Suprapubic skin (tissue), 4 donors: Measurements from ENCODE around the gene SNAPC4.

Experiments used
- CTCF ChIP-seq, 2 donors: fragments of 200-600 bp in 1 of 2; fragments of 450-650 bp in 1 of 2; sonication (generic) in 1 of 2; IDR thresholded peaks; one replicate each; pipeline ENCODE4 v1.5.1; 2016 to 2019; ENCODE audit warnings: antibody characterized with exemption in 2 of 2, mild to moderate bottlenecking in 1 of 2, moderate library complexity in 1 of 2
- EP300 ChIP-seq: sonication (generic); formaldehyde crosslinking; IDR thresholded peaks from one replicate; pipeline ENCODE4 v1.6.1; 2017; ENCODE audit warnings: antibody characterized with exemption
- POLR2AphosphoS5 ChIP-seq, 3 donors: sonication (generic); formaldehyde crosslinking; IDR thresholded peaks; one replicate each; pipeline ENCODE4 v1.6.1; 2017; ENCODE audit warnings: antibody characterized with exemption in 3 of 3

- TF ChIP-seq CTCF (IDR thresholded peaks at IDR 0.05) (no peak), POLR2AphosphoS5 (IDR thresholded peaks at IDR 0.05) (no peak), EP300 (no peak)
Observed at GRCh38 chr9:136353088-136353487, 46.9 kb downstream of the SNAPC4 start.
